ENCODE results near the gene ADSL. TPM values are rescaled to one million over a fixed set of nuclear protein-coding genes. Genes with fewer than 3 reads are reported as not detected.

Gene ADSL
- total and polyA plus RNA-seq, 5 donors from 2014 or later = 66.5 to 134 (median 128) TPM

DNA sequence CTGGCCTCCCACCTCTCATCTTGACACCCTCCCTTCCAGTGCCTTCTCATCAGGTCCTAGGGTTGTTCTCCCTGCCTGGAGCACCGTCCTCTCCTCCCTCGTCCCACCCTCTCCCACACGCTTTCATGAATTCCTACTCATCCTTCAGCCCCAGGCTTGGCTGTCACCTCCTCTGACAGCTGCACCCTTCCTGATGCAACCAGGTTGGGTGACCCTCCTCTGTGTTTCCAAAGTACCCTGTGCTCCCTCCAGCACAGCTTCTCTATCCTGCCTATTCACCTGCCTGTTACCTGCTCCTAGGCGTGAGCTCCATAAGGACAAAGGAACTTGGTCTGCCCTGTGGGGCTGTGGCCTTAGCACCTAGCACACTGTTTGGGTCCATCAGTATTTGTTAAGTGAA lies 82.5 kb downstream of the ADSL start:
- H3K9me3 ChIP-seq (ENCODE audit: control insufficient read depth in 2 of 2, low read length in 2 of 2) = no peaks in the 10 kb centered on the region
- ATAC-seq (ENCODE audit: low read depth in 2 of 2) = no peak

GRCh38 chr22:40429481-40429880 lies 83.2 kb downstream of the ADSL start:
- DNase-seq (no peak), ATAC-seq (ENCODE audit: low read depth in 2 of 2) (no peak)
- Histone ChIP-seq H3K36me3 (ENCODE audit: control insufficient read depth, insufficient read depth, low read length) (peaks cover 91% of the 10 kb centered on the region), H3K27me3 (ENCODE audit: control insufficient read depth, insufficient read depth, low read length) (no peaks in the 10 kb centered on the region), H3K4me3 (ENCODE audit: low read depth, low read length) (no peak overlapping the region), H3K27ac (ENCODE audit: insufficient read depth, low read length, poor library complexity, severe bottlenecking) (no peak overlapping the region), H3K9me3 (ENCODE audit: control insufficient read depth in 2 of 2, low read length in 2 of 2) (no peaks in the 10 kb centered on the region), H3K4me1 (ENCODE audit: control insufficient read depth, insufficient read depth, low read length, poor library complexity, severe bottlenecking) (no peaks in the 10 kb centered on the region)
- Mint-ChIP-seq H3K27ac (peak overlapping the region; percentile 73 to 87 (median 87)), H3K36me3 (peaks cover 50% of the 10 kb centered on the region), H3K4me1 (peaks cover 6 to 36% (median 13%) of the 10 kb centered on the region in 4 donors), H3K27me3 (no peaks in the 10 kb centered on the region), H3K9me3 (no peaks in the 10 kb centered on the region), H3K4me3 (no peak overlapping the region)

More for the DNA sequence above, 82.5 kb downstream of the ADSL start:
- H3K36me3 ChIP-seq (ENCODE audit: control insufficient read depth, insufficient read depth, low read length) = peaks cover 91% of the 10 kb centered on the region
- no peak overlapping the region for H3K27ac ChIP-seq (ENCODE audit: insufficient read depth, low read length, poor library complexity, severe bottlenecking)
- no peaks in the 10 kb centered on the region for H3K4me1 ChIP-seq (ENCODE audit: control insufficient read depth, insufficient read depth, low read length, poor library complexity, severe bottlenecking)
- no peak overlapping the region for H3K4me3 ChIP-seq (ENCODE audit: low read depth, low read length)
- Mint-ChIP-seq H3K9me3 (no peaks in the 10 kb centered on the region), H3K36me3 (peaks cover 45% of the 10 kb centered on the region), H3K27ac (peak overlapping the region; percentile 69 to 87 (median 73)), H3K27me3 (no peaks in the 10 kb centered on the region), H3K4me1 (peaks cover 6 to 36% (median 12%) of the 10 kb centered on the region in 4 donors), H3K4me3 (no peak overlapping the region)
- no peaks in the 10 kb centered on the region for H3K27me3 ChIP-seq (ENCODE audit: control insufficient read depth, insufficient read depth, low read length)
- DNase-seq = no peak

DNA sequence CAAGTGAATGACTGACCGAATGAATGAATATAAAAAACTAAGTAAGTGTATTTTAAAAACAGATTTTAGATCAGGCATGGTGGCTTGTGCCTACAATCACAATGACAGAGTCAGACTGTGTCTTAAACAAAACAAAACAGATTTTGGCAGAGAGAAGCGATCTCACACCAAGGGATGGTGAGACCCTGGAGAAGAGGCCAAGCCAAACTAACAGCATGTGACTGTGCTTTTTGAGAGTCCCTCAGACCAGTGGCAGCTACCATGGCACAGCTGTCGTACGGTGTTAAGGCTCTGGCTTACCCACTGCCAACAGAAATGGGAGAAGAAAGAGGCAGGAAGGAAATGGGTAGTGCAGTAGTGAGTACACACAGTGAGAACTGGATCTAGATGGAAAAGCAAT lies 84.7 kb downstream of the ADSL start:
- no peak overlapping the region for H3K27ac ChIP-seq (ENCODE audit: insufficient read depth, low read length, poor library complexity, severe bottlenecking)
- no peaks in the 10 kb centered on the region for H3K4me1 ChIP-seq (ENCODE audit: control insufficient read depth, insufficient read depth, low read length, poor library complexity, severe bottlenecking)
- H3K27me3 ChIP-seq (ENCODE audit: control insufficient read depth, insufficient read depth, low read length) = no peaks in the 10 kb centered on the region
- ATAC-seq (ENCODE audit: low read depth in 2 of 2) = no peak
- peaks cover 48% of the 10 kb centered on the region for H3K36me3 Mint-ChIP-seq
- H3K4me3 ChIP-seq (ENCODE audit: low read depth, low read length) = no peak overlapping the region
- peaks cover 6 to 35% (median 13%) of the 10 kb centered on the region in 4 donors for H3K4me1 Mint-ChIP-seq
- DNase-seq = no peak
- H3K9me3 ChIP-seq (ENCODE audit: control insufficient read depth in 2 of 2, low read length in 2 of 2) = no peaks in the 10 kb centered on the region
- no peaks in the 10 kb centered on the region for H3K27me3 Mint-ChIP-seq
- no peak overlapping the region for H3K4me3 Mint-ChIP-seq
- H3K36me3 ChIP-seq (ENCODE audit: control insufficient read depth, insufficient read depth, low read length) = peaks cover 87% of the 10 kb centered on the region
- H3K27ac Mint-ChIP-seq = peak overlapping the region in 2 of 3 donors; percentile 54 to 75
- H3K9me3 Mint-ChIP-seq = no peaks in the 10 kb centered on the region

GRCh38 chr22:40432157-40432556 lies 85.9 kb downstream of the ADSL start:
- Mint-ChIP-seq H3K36me3 (peaks cover 37% of the 10 kb centered on the region), H3K4me3 (no peak overlapping the region), H3K4me1 (peaks cover 16 to 37% (median 20%) of the 10 kb centered on the region in 4 donors), H3K27me3 (no peaks in the 10 kb centered on the region), H3K27ac (peak overlapping the region in 1 of 3 donors; percentile 43), H3K9me3 (no peaks in the 10 kb centered on the region)
- DNase-seq = no peak
- H3K27me3 ChIP-seq (ENCODE audit: control insufficient read depth, insufficient read depth, low read length) = no peaks in the 10 kb centered on the region
- peaks cover 79% of the 10 kb centered on the region for H3K36me3 ChIP-seq (ENCODE audit: control insufficient read depth, insufficient read depth, low read length)
- H3K4me3 ChIP-seq (ENCODE audit: low read depth, low read length) = no peak overlapping the region
- ATAC-seq (ENCODE audit: low read depth in 2 of 2) = no peak
- H3K27ac ChIP-seq (ENCODE audit: insufficient read depth, low read length, poor library complexity, severe bottlenecking) = no peak overlapping the region
- H3K9me3 ChIP-seq (ENCODE audit: control insufficient read depth in 2 of 2, low read length in 2 of 2) = no peaks in the 10 kb centered on the region
- peaks cover 10% of the 10 kb centered on the region for H3K4me1 ChIP-seq (ENCODE audit: control insufficient read depth, insufficient read depth, low read length, poor library complexity, severe bottlenecking)

DNA sequence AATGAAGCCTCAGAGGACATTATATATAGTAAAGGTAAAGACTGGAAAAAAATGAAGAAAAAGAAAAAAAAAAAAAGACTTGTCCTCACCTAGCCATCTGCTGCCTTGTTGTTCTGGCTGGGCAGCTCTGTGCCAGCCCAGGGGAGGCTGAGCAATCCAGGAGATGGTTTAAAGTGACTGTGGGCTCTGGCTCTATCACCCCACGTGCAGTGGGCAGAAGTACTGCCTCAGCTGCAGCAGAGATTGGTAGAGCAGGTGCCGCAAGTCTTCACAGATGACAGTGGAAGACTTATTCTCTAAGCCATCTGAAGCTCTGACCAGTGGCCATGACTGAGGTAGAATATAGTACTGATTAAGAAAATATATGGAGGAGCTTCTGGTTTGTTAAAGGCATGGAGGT lies 86.3 kb downstream of the ADSL start:
- peaks cover 20 to 42% (median 22%) of the 10 kb centered on the region in 4 donors for H3K4me1 Mint-ChIP-seq
- H3K4me3 Mint-ChIP-seq = no peak overlapping the region

GRCh38 chr22:40433416-40434090 lies 87.3 kb downstream of the ADSL start:
- no peaks in the 10 kb centered on the region for H3K27me3 Mint-ChIP-seq
- H3K36me3 Mint-ChIP-seq = peaks cover 31% of the 10 kb centered on the region
- H3K27me3 ChIP-seq (ENCODE audit: control insufficient read depth, insufficient read depth, low read length) = no peaks in the 10 kb centered on the region
- peaks cover 11% of the 10 kb centered on the region for H3K4me1 ChIP-seq (ENCODE audit: control insufficient read depth, insufficient read depth, low read length, poor library complexity, severe bottlenecking)
- H3K36me3 ChIP-seq (ENCODE audit: control insufficient read depth, insufficient read depth, low read length) = peaks cover 65% of the 10 kb centered on the region
- ATAC-seq (ENCODE audit: low read depth in 2 of 2) (no peak), DNase-seq (no peak)
- no peak overlapping the region for H3K4me3 Mint-ChIP-seq
- no peaks in the 10 kb centered on the region for H3K9me3 Mint-ChIP-seq
- peaks cover 20 to 51% (median 31%) of the 10 kb centered on the region in 4 donors for H3K4me1 Mint-ChIP-seq
- H3K27ac ChIP-seq (ENCODE audit: insufficient read depth, low read length, poor library complexity, severe bottlenecking) = no peak overlapping the region
- peak overlapping the region in 1 of 3 donors; percentile 48 for H3K27ac Mint-ChIP-seq
- no peak overlapping the region for H3K4me3 ChIP-seq (ENCODE audit: low read depth, low read length)
- H3K9me3 ChIP-seq (ENCODE audit: control insufficient read depth in 2 of 2, low read length in 2 of 2) = no peaks in the 10 kb centered on the region

More for the DNA sequence above, 86.3 kb downstream of the ADSL start:
- peaks cover 74% of the 10 kb centered on the region for H3K36me3 ChIP-seq (ENCODE audit: control insufficient read depth, insufficient read depth, low read length)
- H3K4me1 ChIP-seq (ENCODE audit: control insufficient read depth, insufficient read depth, low read length, poor library complexity, severe bottlenecking) = peaks cover 11% of the 10 kb centered on the region
- no peaks in the 10 kb centered on the region for H3K27me3 Mint-ChIP-seq
- H3K27me3 ChIP-seq (ENCODE audit: control insufficient read depth, insufficient read depth, low read length) = no peaks in the 10 kb centered on the region
- H3K27ac ChIP-seq (ENCODE audit: insufficient read depth, low read length, poor library complexity, severe bottlenecking) = no peak overlapping the region
- ATAC-seq (ENCODE audit: low read depth in 2 of 2) (no peak), DNase-seq (no peak)
- peak overlapping the region in 2 of 3 donors; percentile 3 to 48 for H3K27ac Mint-ChIP-seq
- H3K4me3 ChIP-seq (ENCODE audit: low read depth, low read length) = no peak overlapping the region
- H3K9me3 ChIP-seq (ENCODE audit: control insufficient read depth in 2 of 2, low read length in 2 of 2) = no peaks in the 10 kb centered on the region
- no peaks in the 10 kb centered on the region for H3K9me3 Mint-ChIP-seq
- H3K36me3 Mint-ChIP-seq = peaks cover 36% of the 10 kb centered on the region

DNA sequence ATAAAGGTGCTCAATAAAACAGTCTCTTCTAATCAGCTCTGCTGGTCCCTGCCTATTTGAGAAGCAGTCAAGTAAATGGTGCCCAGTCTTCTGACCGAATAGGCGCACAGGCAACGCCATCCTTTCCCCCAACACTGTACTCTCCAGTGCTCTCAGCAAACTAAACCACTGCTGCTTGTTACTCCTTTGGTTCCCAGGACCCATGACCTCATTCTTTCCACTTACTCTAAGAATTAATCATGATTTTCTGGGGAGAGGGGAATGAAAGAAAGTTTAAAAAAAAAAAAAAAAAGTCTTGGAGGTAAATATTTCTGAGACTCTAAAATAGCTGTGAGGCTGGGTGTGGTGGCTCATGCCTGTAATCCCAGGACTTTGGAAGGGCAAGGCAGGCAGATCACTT lies 87.8 kb downstream of the ADSL start:
- H3K27me3 ChIP-seq (ENCODE audit: control insufficient read depth, insufficient read depth, low read length) = no peaks in the 10 kb centered on the region
- no peak overlapping the region for H3K4me3 ChIP-seq (ENCODE audit: low read depth, low read length)
- H3K36me3 ChIP-seq (ENCODE audit: control insufficient read depth, insufficient read depth, low read length) = peaks cover 61% of the 10 kb centered on the region
- no peaks in the 10 kb centered on the region for H3K27me3 Mint-ChIP-seq
- ATAC-seq (ENCODE audit: low read depth in 2 of 2) (no peak), DNase-seq (no peak)
- peaks cover 17 to 52% (median 34%) of the 10 kb centered on the region in 4 donors for H3K4me1 Mint-ChIP-seq
- peaks cover 11% of the 10 kb centered on the region for H3K4me1 ChIP-seq (ENCODE audit: control insufficient read depth, insufficient read depth, low read length, poor library complexity, severe bottlenecking)
- no peaks in the 10 kb centered on the region for H3K9me3 ChIP-seq (ENCODE audit: control insufficient read depth in 2 of 2, low read length in 2 of 2)
- H3K36me3 Mint-ChIP-seq = peaks cover 25% of the 10 kb centered on the region
- no peaks in the 10 kb centered on the region for H3K9me3 Mint-ChIP-seq
- H3K4me3 Mint-ChIP-seq = no peak overlapping the region
- no peak overlapping the region for H3K27ac ChIP-seq (ENCODE audit: insufficient read depth, low read length, poor library complexity, severe bottlenecking)
- peak overlapping the region in 1 of 3 donors; percentile 26 for H3K27ac Mint-ChIP-seq

GRCh38 chr22:40434745-40435144 lies 88.4 kb downstream of the ADSL start:
- Mint-ChIP-seq H3K9me3 (no peaks in the 10 kb centered on the region), H3K4me1 (peaks cover 16 to 55% (median 38%) of the 10 kb centered on the region in 4 donors), H3K4me3 (no peak overlapping the region), H3K36me3 (peaks cover 24% of the 10 kb centered on the region), H3K27ac (peak overlapping the region in 1 of 3 donors; percentile 26), H3K27me3 (no peaks in the 10 kb centered on the region)
- H3K4me1 ChIP-seq (ENCODE audit: control insufficient read depth, insufficient read depth, low read length, poor library complexity, severe bottlenecking) = peaks cover 11% of the 10 kb centered on the region
- H3K9me3 ChIP-seq (ENCODE audit: control insufficient read depth in 2 of 2, low read length in 2 of 2) = no peaks in the 10 kb centered on the region
- no peaks in the 10 kb centered on the region for H3K27me3 ChIP-seq (ENCODE audit: control insufficient read depth, insufficient read depth, low read length)
- no peak overlapping the region for H3K27ac ChIP-seq (ENCODE audit: insufficient read depth, low read length, poor library complexity, severe bottlenecking)
- DNase-seq (no peak), ATAC-seq (ENCODE audit: low read depth in 2 of 2) (no peak)
- peaks cover 55% of the 10 kb centered on the region for H3K36me3 ChIP-seq (ENCODE audit: control insufficient read depth, insufficient read depth, low read length)
- no peak overlapping the region for H3K4me3 ChIP-seq (ENCODE audit: low read depth, low read length)
